HFFc6 (cell line): ENCODE measurements around the gene MLPH. TPM values are rescaled to one million over a fixed set of nuclear protein-coding genes. Genes with fewer than 3 reads are reported as not detected.

Experiments used
- DNase-seq: peaks from one replicate; pipeline ENCODE4 v3.0.0-alpha.2; 2018
- H3K27ac Mint-ChIP-seq: 2 replicates; pipeline ENCODE4 v1.8.0; 2020; ENCODE audit warnings: mild to moderate bottlenecking, mixed read lengths
- H3K27me3 Mint-ChIP-seq: 2 replicates; pipeline ENCODE4 v1.8.0; 2021; ENCODE audit warnings: mild to moderate bottlenecking, moderate library complexity, mixed read lengths; ENCODE audit not compliant: insufficient read depth
- H3K36me3 Mint-ChIP-seq: 2 replicates; pipeline ENCODE4 v1.8.0; 2021; ENCODE audit warnings: low read depth, mixed read lengths
- H3K4me1 Mint-ChIP-seq: 2 replicates; pipeline ENCODE4 v1.8.0; 2020; ENCODE audit warnings: low read depth, mixed read lengths
- H3K4me3 Mint-ChIP-seq: 2 replicates; pipeline ENCODE4 v1.8.0; 2020; ENCODE audit warnings: mild to moderate bottlenecking, moderate library complexity, mixed read lengths
- H3K9me3 Mint-ChIP-seq: 2 replicates; pipeline ENCODE4 v1.8.0; 2020; ENCODE audit warnings: mild to moderate bottlenecking, mixed read lengths
- total RNA-seq, 6 experiments: library from RNA; stranded (reverse); fragmentation: NEBNext Ultra II Directional; extraction: Animal tissue kit (Norgen Biotek cat#: 25700); gene quantifications; 2 replicates in 1 of 6; 3 replicates in 5 of 6; pipeline ENCODE4 v1.2.3, GENCODE V29; 2021
- TF ChIP-seq, protein P1 (sequence below): fragments of 200-600 bp; sonication (generic); IDR thresholded peaks from 2 replicates; pipeline ENCODE4 v1.5.0; 2021; ENCODE audit warnings: antibody characterized with exemption, mild to moderate bottlenecking

MLPH gene
- total RNA-seq, 6 experiments from 2014 or later, result 32.0 to 44.1 (median 41.0) TPM

DNA sequence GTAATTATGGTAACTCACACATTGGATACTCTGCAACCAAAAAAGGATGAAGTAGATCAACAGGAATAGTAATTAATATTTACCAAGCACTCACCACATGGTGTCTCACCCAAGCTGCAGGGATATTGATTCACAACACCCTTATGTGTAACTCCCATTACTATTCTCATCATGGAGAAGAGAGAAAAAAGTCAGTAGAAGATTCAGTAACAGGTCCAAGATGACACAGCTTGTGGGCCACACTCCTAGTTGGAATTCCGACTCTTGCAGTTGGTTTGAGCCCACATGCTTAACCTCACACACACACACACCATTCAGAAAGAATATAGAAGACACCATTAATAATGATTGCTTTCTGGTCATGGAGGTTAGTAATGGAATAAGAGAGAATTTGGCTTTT is 1.7 kb upstream of the MLPH start:
- TF ChIP-seq, protein P1, sequence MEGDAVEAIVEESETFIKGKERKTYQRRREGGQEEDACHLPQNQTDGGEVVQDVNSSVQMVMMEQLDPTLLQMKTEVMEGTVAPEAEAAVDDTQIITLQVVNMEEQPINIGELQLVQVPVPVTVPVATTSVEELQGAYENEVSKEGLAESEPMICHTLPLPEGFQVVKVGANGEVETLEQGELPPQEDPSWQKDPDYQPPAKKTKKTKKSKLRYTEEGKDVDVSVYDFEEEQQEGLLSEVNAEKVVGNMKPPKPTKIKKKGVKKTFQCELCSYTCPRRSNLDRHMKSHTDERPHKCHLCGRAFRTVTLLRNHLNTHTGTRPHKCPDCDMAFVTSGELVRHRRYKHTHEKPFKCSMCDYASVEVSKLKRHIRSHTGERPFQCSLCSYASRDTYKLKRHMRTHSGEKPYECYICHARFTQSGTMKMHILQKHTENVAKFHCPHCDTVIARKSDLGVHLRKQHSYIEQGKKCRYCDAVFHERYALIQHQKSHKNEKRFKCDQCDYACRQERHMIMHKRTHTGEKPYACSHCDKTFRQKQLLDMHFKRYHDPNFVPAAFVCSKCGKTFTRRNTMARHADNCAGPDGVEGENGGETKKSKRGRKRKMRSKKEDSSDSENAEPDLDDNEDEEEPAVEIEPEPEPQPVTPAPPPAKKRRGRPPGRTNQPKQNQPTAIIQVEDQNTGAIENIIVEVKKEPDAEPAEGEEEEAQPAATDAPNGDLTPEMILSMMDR, result no peak
- DNase-seq, result no peak
- peaks cover 19% of the 10 kb centered on the region for H3K36me3 Mint-ChIP-seq
- peak overlapping the region; percentile 88; the same call in 1 of the 2 replicates for H3K4me3 Mint-ChIP-seq
- peaks cover 7% of the 10 kb centered on the region for H3K9me3 Mint-ChIP-seq
- H3K27me3 Mint-ChIP-seq, result no peaks in the 10 kb centered on the region; the same call in 1 of the 2 replicates
- no peak overlapping the region for H3K27ac Mint-ChIP-seq
- H3K4me1 Mint-ChIP-seq, result peaks cover 66% of the 10 kb centered on the region

DNA sequence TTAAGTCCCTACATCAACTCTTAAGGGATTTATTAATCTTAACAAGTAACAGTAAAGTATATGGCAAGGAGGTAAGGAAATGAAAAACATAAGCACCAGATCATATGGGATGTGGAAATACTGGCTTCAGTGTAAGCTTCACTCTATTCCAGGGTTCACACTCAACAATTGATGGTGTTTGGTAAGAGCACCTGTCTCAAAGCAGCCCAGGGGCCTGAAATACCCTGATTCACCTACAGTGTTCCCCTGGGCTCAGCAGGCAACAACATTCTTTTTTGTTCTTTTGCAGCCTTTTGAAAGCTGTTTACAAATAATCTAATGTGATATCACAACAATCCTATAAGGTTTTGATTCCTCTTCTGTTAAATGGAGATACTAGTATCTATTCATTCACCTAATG is 1.2 kb upstream of the MLPH start:
- no peak overlapping the region for H3K27ac Mint-ChIP-seq
- H3K4me3 Mint-ChIP-seq, result peak overlapping the region; percentile 88
- peaks cover 13% of the 10 kb centered on the region for H3K9me3 Mint-ChIP-seq
- TF ChIP-seq, protein P1, result no peak
- H3K27me3 Mint-ChIP-seq, result no peaks in the 10 kb centered on the region; the same call in 1 of the 2 replicates
- peaks cover 24% of the 10 kb centered on the region for H3K36me3 Mint-ChIP-seq
- peaks cover 70% of the 10 kb centered on the region for H3K4me1 Mint-ChIP-seq
- no peak for DNase-seq

DNA sequence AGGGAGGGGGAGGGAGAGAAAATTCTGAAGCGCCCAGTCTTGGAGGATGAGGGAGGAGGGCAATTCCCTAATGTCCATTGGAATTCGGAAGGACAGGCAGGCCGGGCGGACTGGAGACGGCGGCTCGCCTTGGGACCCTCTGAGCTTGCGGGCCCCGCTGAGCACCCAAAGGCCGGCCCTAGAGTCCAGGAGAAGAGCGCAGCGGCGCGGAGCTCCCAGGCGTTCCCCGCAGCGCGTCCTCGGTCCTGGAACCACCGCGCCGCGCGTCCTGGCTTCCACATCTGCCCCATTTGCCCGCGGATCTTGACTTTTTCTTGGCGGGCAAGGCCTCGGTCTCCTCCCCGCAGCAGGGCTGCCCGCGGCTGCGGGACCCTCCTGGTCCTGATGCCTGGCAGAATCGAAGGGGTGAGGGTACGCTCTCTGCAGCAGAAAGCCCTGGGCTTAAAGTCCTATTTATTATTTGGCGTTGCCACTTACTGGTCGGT is 675 bp upstream of the MLPH start:
- TF ChIP-seq, protein P1, result no peak
- Mint-ChIP-seq H3K27ac (no peak overlapping the region), H3K27me3 (no peaks in the 10 kb centered on the region; the same call in 1 of the 2 replicates), H3K4me3 (peak overlapping the region; percentile 88), H3K9me3 (peaks cover 18% of the 10 kb centered on the region), H3K36me3 (peaks cover 29% of the 10 kb centered on the region), H3K4me1 (peaks cover 70% of the 10 kb centered on the region)
- no peak for DNase-seq

DNA sequence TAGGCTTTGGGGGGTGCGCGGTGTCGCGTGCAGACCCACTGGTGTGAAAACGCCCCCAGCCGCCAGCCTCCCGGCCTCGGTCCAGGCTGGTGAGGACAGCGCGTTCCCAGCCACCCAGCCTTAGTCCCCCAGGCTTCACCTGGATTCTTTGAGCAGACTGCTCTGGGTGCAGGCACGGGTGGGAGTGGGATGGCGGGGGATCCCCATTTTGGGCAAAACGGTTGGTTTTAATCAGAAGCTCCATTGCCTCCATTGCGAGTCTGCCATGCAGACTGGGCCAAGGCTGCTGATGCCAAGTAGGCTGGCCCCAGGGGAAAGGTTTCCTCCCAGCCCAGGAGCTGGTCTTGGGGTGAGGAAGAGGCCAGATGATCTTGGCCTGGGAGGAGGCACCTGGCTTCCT is 445 bp downstream of the MLPH start:
- no peak for DNase-seq
- TF ChIP-seq, protein P1, result no peak
- H3K36me3 Mint-ChIP-seq, result peaks cover 40% of the 10 kb centered on the region
- peak overlapping the region; percentile 88 for H3K4me3 Mint-ChIP-seq
- peaks cover 28% of the 10 kb centered on the region for H3K9me3 Mint-ChIP-seq
- H3K27me3 Mint-ChIP-seq, result no peaks in the 10 kb centered on the region; the same call in 1 of the 2 replicates
- H3K4me1 Mint-ChIP-seq, result peaks cover 66% of the 10 kb centered on the region
- H3K27ac Mint-ChIP-seq, result peak overlapping the region; percentile 41

DNA sequence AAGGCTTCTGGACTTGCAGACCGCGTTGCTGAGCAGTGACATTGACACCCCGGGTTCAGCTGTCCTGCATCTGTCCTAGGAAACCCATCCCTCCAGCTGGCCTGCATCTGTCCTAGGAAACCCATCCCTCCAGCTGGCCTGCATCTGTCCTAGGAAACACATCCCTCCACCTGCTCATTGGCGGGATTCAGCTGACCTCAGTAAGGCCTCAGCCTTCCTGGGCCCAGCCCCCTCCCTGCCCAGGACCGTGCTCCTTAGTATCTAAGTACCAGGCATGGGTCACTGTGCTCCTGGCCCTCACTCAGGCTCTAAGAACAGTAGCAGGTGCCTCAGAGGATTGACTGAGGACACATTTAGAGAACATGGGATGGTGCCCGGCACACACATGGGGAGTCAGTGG is 1.2 kb downstream of the MLPH start:
- Mint-ChIP-seq H3K27me3 (no peaks in the 10 kb centered on the region; the same call in 1 of the 2 replicates), H3K27ac (peak overlapping the region; percentile 41), H3K4me3 (peak overlapping the region; percentile 88), H3K36me3 (peaks cover 48% of the 10 kb centered on the region), H3K4me1 (peaks cover 58% of the 10 kb centered on the region), H3K9me3 (peaks cover 36% of the 10 kb centered on the region)
- TF ChIP-seq, protein P1, result no peak
- DNase-seq, result no peak
